A549 (cell line): ENCODE results near the gene PTPRK. TPM values are rescaled to one million over a fixed set of nuclear protein-coding genes. Genes with fewer than 3 reads are reported as not detected.
A peak's percentile ranks its signal among the peaks of the same experiment; 100 is the strongest.

Experiments used
- ATAC-seq, 2 experiments: fragments of 200-7000 bp in 1 of 2; fragments of >200 bp in 1 of 2; cut with Nextera tagmentation in 1 of 2; cut with Tn5 transposase in 1 of 2; 3 replicates each; pipeline versions ENCODE4 v1.8.0 to v1.9.1; 2018 to 2020; ENCODE audit warnings: mild to moderate bottlenecking in 1 of 2, moderate library complexity in 1 of 2
- CTCF ChIA-PET: fragments of 300-600 bp; sonication (Branson Sonifier 250); formaldehyde crosslinking; extraction: SDS; loops from one replicate; lab custom pipeline; 2021; ENCODE audit warnings: antibody characterized with exemption, inconsistent platforms; lab: Yijun Ruan, JAX
- POLR2A ChIA-PET: fragments of 350-600 bp; formaldehyde crosslinking; extraction: SDS; loops from one replicate; lab custom pipeline; 2021; ENCODE audit warnings: antibody characterized with exemption, inconsistent platforms; lab: Yijun Ruan, JAX
- DNase-seq, 2 experiments: peaks; one replicate each; pipeline versions ENCODE4 v3.0.0 to v3.0.0-alpha.2; 2011 to 2016; ENCODE audit warnings: low read depth in 1 of 2, low spot score in 1 of 2
- FAIRE-seq: peaks from 2 replicates; lab custom pipeline; 2011; peaks lifted over from hg19 to GRCh38; lab: Jason Lieb, UNC
- H3K27ac ChIP-seq, 2 experiments: fragments of >200 bp; sonication (Bioruptor Twin); formaldehyde crosslinking; 3 replicates each; pipeline ENCODE4 v1.5.1; 2016 to 2017
- H3K4me1 ChIP-seq: fragments of >200 bp; sonication (Bioruptor Twin); formaldehyde crosslinking; 3 replicates; pipeline ENCODE4 v1.6.1; 2016
- H3K4me2 ChIP-seq: fragments of >200 bp; sonication (Bioruptor Twin); formaldehyde crosslinking; 3 replicates; pipeline ENCODE4 v1.6.1; 2016
- H3K4me3 ChIP-seq: fragments of >200 bp; sonication (Bioruptor Twin); formaldehyde crosslinking; 3 replicates; pipeline ENCODE4 v1.5.1; 2016
- H3K9me3 ChIP-seq: fragments of >200 bp; sonication (Bioruptor Twin); formaldehyde crosslinking; 3 replicates; pipeline ENCODE4 v1.6.1; 2016
- ATOH8 ChIP-seq: fragments of 250-450 bp; sonication (Bioruptor Pico); IDR thresholded peaks from 2 replicates; pipeline ENCODE4 v1.5.0; 2020; ENCODE audit warnings: low read depth, mild to moderate bottlenecking, moderate library complexity
- BCL3 ChIP-seq: fragments of >200 bp; sonication (Bioruptor Twin); formaldehyde crosslinking; IDR thresholded peaks from 3 replicates; pipeline ENCODE4 v1.6.1; 2016
- BHLHE40 ChIP-seq: IDR thresholded peaks from 2 replicates; pipeline ENCODE4 v1.6.1; 2012; ENCODE audit warnings: low read depth, low read length, inconsistent platforms
- CBX2 ChIP-seq: fragments of 200-600 bp; sonication (generic); IDR thresholded peaks from 2 replicates; pipeline ENCODE4 v1.6.1; 2016; ENCODE audit warnings: low read depth, mild to moderate bottlenecking, borderline replicate concordance
- CHD2 ChIP-seq: fragments of 150-350 bp; IDR thresholded peaks from 2 replicates; pipeline ENCODE4 v1.6.1; 2014; ENCODE audit warnings: low read length; ENCODE audit not compliant: partially characterized antibody
- E2F6 ChIP-seq: IDR thresholded peaks from 2 replicates; pipeline ENCODE4 v1.6.1; 2012; ENCODE audit warnings: low read depth, borderline replicate concordance
- EHF ChIP-seq: fragments of 250-450 bp; sonication (Bioruptor Pico); IDR thresholded peaks from 2 replicates; pipeline ENCODE4 v1.5.0; 2020; ENCODE audit warnings: mild to moderate bottlenecking
- EHMT2 ChIP-seq: fragments of 200-600 bp; sonication (generic); IDR thresholded peaks from 2 replicates; pipeline ENCODE4 v1.6.1; 2016; ENCODE audit warnings: antibody characterized with exemption, low read depth, mild to moderate bottlenecking, moderate library complexity
- FOSB ChIP-seq: fragments of 250-450 bp; sonication (Bioruptor Pico); IDR thresholded peaks from 2 replicates; pipeline ENCODE4 v1.5.0; 2020; ENCODE audit warnings: mild to moderate bottlenecking, moderate library complexity
- FOSL2 ChIP-seq, 2 experiments: fragments of 450-650 bp in 1 of 2; fragments of >200 bp in 1 of 2; sonication (Bioruptor Twin) in 1 of 2; formaldehyde crosslinking; IDR thresholded peaks; 2 replicates each; pipeline versions ENCODE4 v1.5.0 to v1.6.1; 2016 to 2020; ENCODE audit warnings: mild to moderate bottlenecking in 1 of 2, moderate library complexity in 1 of 2
- FOXS1 ChIP-seq: fragments of 250-450 bp; sonication (Bioruptor Pico); IDR thresholded peaks from 2 replicates; pipeline ENCODE4 v1.5.0; 2020; ENCODE audit warnings: mild to moderate bottlenecking, moderate library complexity
- HDAC2 ChIP-seq: fragments of 200-600 bp; sonication (generic); IDR thresholded peaks from 2 replicates; pipeline ENCODE4 v1.6.1; 2016
- HEYL ChIP-seq: fragments of 250-450 bp; sonication (Bioruptor Pico); IDR thresholded peaks from 2 replicates; pipeline ENCODE4 v1.8.0; 2021; ENCODE audit warnings: mild to moderate bottlenecking, moderate library complexity
- HOXB13 ChIP-seq: fragments of 250-450 bp; sonication (Bioruptor Pico); IDR thresholded peaks from 2 replicates; pipeline ENCODE4 v1.5.0; 2020; ENCODE audit warnings: low read depth, mild to moderate bottlenecking, moderate library complexity
- KDM1A ChIP-seq: fragments of 200-600 bp; sonication (generic); IDR thresholded peaks from 2 replicates; pipeline ENCODE4 v1.6.1; 2016; ENCODE audit warnings: low read depth, mild to moderate bottlenecking
- KDM5A ChIP-seq: fragments of 200-600 bp; sonication (generic); IDR thresholded peaks from 2 replicates; pipeline ENCODE4 v1.6.1; 2016; ENCODE audit warnings: antibody characterized with exemption, mild to moderate bottlenecking
- MAZ ChIP-seq: fragments of 150-350 bp; IDR thresholded peaks from 2 replicates; pipeline ENCODE4 v1.6.1; 2014; ENCODE audit warnings: antibody characterized with exemption, low read depth, low read length, borderline replicate concordance
- RARB ChIP-seq: fragments of 250-450 bp; sonication (Bioruptor Pico); IDR thresholded peaks from 2 replicates; pipeline ENCODE4 v1.8.0; 2021; ENCODE audit warnings: mild to moderate bottlenecking, moderate library complexity
- REST ChIP-seq: fragments of 200-600 bp; sonication (generic); IDR thresholded peaks from 2 replicates; pipeline ENCODE4 v1.6.1; 2016; ENCODE audit warnings: antibody characterized with exemption, mild to moderate bottlenecking, moderate library complexity
- RNF2 ChIP-seq: fragments of 200-600 bp; sonication (generic); IDR thresholded peaks from 2 replicates; pipeline ENCODE4 v1.6.1; 2016; ENCODE audit warnings: low read depth, mild to moderate bottlenecking, antibody characterized with exemption, moderate library complexity, borderline replicate concordance
- SMC3 ChIP-seq: fragments of >200 bp; sonication (Bioruptor Twin); formaldehyde crosslinking; IDR thresholded peaks from 3 replicates; pipeline ENCODE4 v1.6.1; 2018; ENCODE audit warnings: inconsistent platforms
- TFCP2L1 ChIP-seq: fragments of 250-450 bp; sonication (Bioruptor Pico); IDR thresholded peaks from 2 replicates; pipeline ENCODE4 v1.5.0; 2021; ENCODE audit warnings: mild to moderate bottlenecking
- ZFP36 ChIP-seq: fragments of 450-650 bp; IDR thresholded peaks from 2 replicates; pipeline ENCODE4 v1.6.1; 2014; ENCODE audit warnings: borderline replicate concordance; ENCODE audit not compliant: partially characterized antibody
- ZSCAN20 ChIP-seq: fragments of 250-450 bp; sonication (Bioruptor Pico); IDR thresholded peaks from 2 replicates; pipeline ENCODE4 v1.8.0; 2022; ENCODE audit warnings: mild to moderate bottlenecking, moderate library complexity
- WGBS: methylation state at CpG from one replicate; pipeline ENCODE4 v1.1.6; 2017; ENCODE audit errors: missing lambda C conversion rate; 5-methylcytosine and 5-hydroxymethylcytosine counted together
- polyA plus RNA-seq, 4 experiments: library from polyadenylated mRNA; depleted of rRNA in 3 of 4; stranded (reverse); fragments of >200 nt; fragmentation: RNase III in 1 of 4; extraction: RNeasy Plus Mini Kit Qiagen cat#74134 plus additional on column Dnase treatment in 1 of 4; gene quantifications; 2 replicates in 3 of 4; 3 replicates in 1 of 4; pipeline ENCODE4 v1.2.3, GENCODE V29; 2011 to 2017

Gene PTPRK
- polyA plus RNA-seq, 2 of the 4 experiments (the other 2 are of a cell fraction): 14.4 to 16.1 TPM

GRCh38 chr6:128380891-128381290, 139.5 kb downstream of the PTPRK start (continued):
- no peak for TF ChIP-seq ATOH8

GRCh38 chr6:128379577-128379976, 140.8 kb downstream of the PTPRK start:
- H3K4me3 ChIP-seq: no peak overlapping the region
- ATAC-seq: no peak
- H3K4me2 ChIP-seq: no peak overlapping the region
- POLR2A ChIA-PET: no interaction called here
- H3K4me1 ChIP-seq: no peaks in the 10 kb centered on the region
- CTCF ChIA-PET: no interaction called here
- H3K9me3 ChIP-seq: peaks cover 23% of the 10 kb centered on the region
- no peak for FAIRE-seq
- TF ChIP-seq HOXB13: no peak
- TF ChIP-seq TFCP2L1: no peak
- TF ChIP-seq RNF2: no peak
- no peak overlapping the region for H3K27ac ChIP-seq
- no peak for DNase-seq

- DNase-seq (no peak), FAIRE-seq (no peak), ATAC-seq (no peak)
- ChIA-PET CTCF (no interaction called here), POLR2A (no interaction called here)
- Histone ChIP-seq H3K4me2 (no peak overlapping the region), H3K4me1 (no peaks in the 10 kb centered on the region), H3K4me3 (no peak overlapping the region), H3K9me3 (peaks cover 23% of the 10 kb centered on the region), H3K27ac (no peak overlapping the region)
- TF ChIP-seq HDAC2 (no peak), KDM1A (0 out of 2 replicates have a peak, but pooled peaks have one; percentile 15)
- WGBS: 89% methylated on average over 4 of the region's 4 CpGs
Observed at GRCh38 chr6:128376952-128377503, 143.4 kb downstream of the PTPRK start.

GRCh38 chr6:128371136-128371535, 149.3 kb downstream of the PTPRK start:
- ATAC-seq: no peak
- POLR2A ChIA-PET: no interaction called here
- DNase-seq: no peak
- no peak for FAIRE-seq
- CTCF ChIA-PET: interaction anchor here (0.9 kb wide), 1 partner anchor 34 kb away, joined by 3 read pairs; no protein-coding TSS in a partner anchor
- TF ChIP-seq CBX2 (no peak), SMC3 (no peak), RNF2 (no peak), FOSB (no peak), ZFP36 (no peak), KDM1A (no peak), MAZ (no peak), EHF (CRISPR knock-in tag) (no peak)
- Histone ChIP-seq H3K4me2 (no peak overlapping the region), H3K27ac (no peak overlapping the region), H3K4me1 (peaks cover 39% of the 10 kb centered on the region), H3K4me3 (no peak overlapping the region), H3K9me3 (peaks cover 9% of the 10 kb centered on the region)
- WGBS: 96% methylated on average over 4 of the region's 4 CpGs

- Histone ChIP-seq H3K4me3 (no peak overlapping the region), H3K4me2 (peak overlapping the region; percentile 40), H3K9me3 (no peaks in the 10 kb centered on the region), H3K4me1 (peaks cover 50% of the 10 kb centered on the region), H3K27ac (no peak overlapping the region)
- no peak for FAIRE-seq
- WGBS: 22% methylated on average over 2 of the region's 2 CpGs
- no peak for ATAC-seq
- CTCF ChIA-PET: no interaction called here
- DNase-seq: peak in 1 of 2 experiments; percentile 3
- POLR2A ChIA-PET: no interaction called here
- no peak for TF ChIP-seq BCL3
- no peak for TF ChIP-seq HDAC2
- TF ChIP-seq HEYL: no peak
- TF ChIP-seq REST: no peak
- no peak for TF ChIP-seq FOSL2 (IDR thresholded peaks at IDR 0.05)
- TF ChIP-seq FOSL2 (CRISPR knock-in tag; IDR thresholded peaks at IDR 0.05): no peak
- no peak for TF ChIP-seq ZSCAN20 (CRISPR knock-in tag)
- no peak for TF ChIP-seq EHMT2
- no peak for TF ChIP-seq RARB (CRISPR knock-in tag)
- TF ChIP-seq E2F6: no peak
- no peak for TF ChIP-seq FOXS1
- no peak for TF ChIP-seq BHLHE40
- no peak for TF ChIP-seq CHD2
- TF ChIP-seq KDM5A: no peak
Observed at GRCh38 chr6:128370072-128370471, 150.3 kb downstream of the PTPRK start.
